ENCODE results near the gene GLIPR1L1. TPM values are rescaled to one million over a fixed set of nuclear protein-coding genes. Genes with fewer than 3 reads are reported as not detected.

GLIPR1L1 gene
- total RNA-seq, 3 donors from 2014 or later (not counting 1 experiment from before 2014, with no cell fraction given): not detected

DNA sequence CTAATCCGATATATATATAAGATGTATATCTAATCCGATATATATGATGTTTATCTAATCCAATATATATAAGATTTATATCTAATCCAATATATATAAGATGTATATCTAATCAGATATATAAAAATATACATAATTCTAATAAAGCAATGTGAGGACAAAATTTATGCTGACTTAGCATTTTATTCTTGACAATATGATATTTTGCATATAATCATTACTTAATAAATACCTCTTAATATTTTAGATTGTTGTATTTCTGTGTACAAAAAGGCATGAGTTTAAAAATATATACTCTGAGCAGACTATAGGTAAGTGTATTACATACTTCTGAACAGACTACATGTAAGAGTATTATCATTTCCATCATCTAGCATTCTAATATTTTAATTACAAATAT, 75.4 kb downstream of the GLIPR1L1 start:
- no CpG with 5 or more reads among the region's 2 CpGs for WGBS (ENCODE audit: insufficient coverage)
- H3K9me3 Mint-ChIP-seq: no peaks in the 10 kb centered on the region
- DNase-seq: no peak
- H3K4me1 ChIP-seq (ENCODE audit: control insufficient read depth, insufficient read depth, low read length): no peaks in the 10 kb centered on the region
- no peaks in the 10 kb centered on the region for H3K4me1 Mint-ChIP-seq
- H3K27ac ChIP-seq (ENCODE audit: low read length): no peak overlapping the region
- no peak overlapping the region for H3K27ac Mint-ChIP-seq
- no peak overlapping the region for H3K4me3 Mint-ChIP-seq
- no peaks in the 10 kb centered on the region for H3K9me3 ChIP-seq (ENCODE audit: control insufficient read depth, insufficient read depth, low read length)
- H3K4me3 ChIP-seq (ENCODE audit: low read length): no peak overlapping the region
- no peaks in the 10 kb centered on the region for H3K36me3 ChIP-seq (ENCODE audit: control insufficient read depth, insufficient read depth, low read length)
- no peaks in the 10 kb centered on the region for H3K27me3 ChIP-seq (ENCODE audit: control insufficient read depth, insufficient read depth, low read length)
- intact Hi-C loops (cut with micrococcal nuclease): no loop called here
- no peaks in the 10 kb centered on the region for H3K36me3 Mint-ChIP-seq
- TF ChIP-seq, protein P1, sequence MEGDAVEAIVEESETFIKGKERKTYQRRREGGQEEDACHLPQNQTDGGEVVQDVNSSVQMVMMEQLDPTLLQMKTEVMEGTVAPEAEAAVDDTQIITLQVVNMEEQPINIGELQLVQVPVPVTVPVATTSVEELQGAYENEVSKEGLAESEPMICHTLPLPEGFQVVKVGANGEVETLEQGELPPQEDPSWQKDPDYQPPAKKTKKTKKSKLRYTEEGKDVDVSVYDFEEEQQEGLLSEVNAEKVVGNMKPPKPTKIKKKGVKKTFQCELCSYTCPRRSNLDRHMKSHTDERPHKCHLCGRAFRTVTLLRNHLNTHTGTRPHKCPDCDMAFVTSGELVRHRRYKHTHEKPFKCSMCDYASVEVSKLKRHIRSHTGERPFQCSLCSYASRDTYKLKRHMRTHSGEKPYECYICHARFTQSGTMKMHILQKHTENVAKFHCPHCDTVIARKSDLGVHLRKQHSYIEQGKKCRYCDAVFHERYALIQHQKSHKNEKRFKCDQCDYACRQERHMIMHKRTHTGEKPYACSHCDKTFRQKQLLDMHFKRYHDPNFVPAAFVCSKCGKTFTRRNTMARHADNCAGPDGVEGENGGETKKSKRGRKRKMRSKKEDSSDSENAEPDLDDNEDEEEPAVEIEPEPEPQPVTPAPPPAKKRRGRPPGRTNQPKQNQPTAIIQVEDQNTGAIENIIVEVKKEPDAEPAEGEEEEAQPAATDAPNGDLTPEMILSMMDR (IDR thresholded peaks at IDR 0.05): no peak
- H3K27me3 Mint-ChIP-seq (ENCODE audit: low read depth in 2 of 2): peaks cover 0 to 3% of the 10 kb centered on the region in 2 donors
- ATAC-seq: no peak

GRCh38 chr12:75414671-75415070, 80.2 kb downstream of the GLIPR1L1 start:
- H3K4me3 Mint-ChIP-seq: no peak overlapping the region
- Histone ChIP-seq H3K4me1 (ENCODE audit: control insufficient read depth, insufficient read depth, low read length) (no peaks in the 10 kb centered on the region), H3K4me3 (ENCODE audit: low read length) (no peak overlapping the region), H3K36me3 (ENCODE audit: control insufficient read depth, insufficient read depth, low read length) (no peaks in the 10 kb centered on the region), H3K27ac (ENCODE audit: low read length) (no peak overlapping the region), H3K27me3 (ENCODE audit: control insufficient read depth, insufficient read depth, low read length) (no peaks in the 10 kb centered on the region), H3K9me3 (ENCODE audit: control insufficient read depth, insufficient read depth, low read length) (no peaks in the 10 kb centered on the region)
- no peaks in the 10 kb centered on the region for H3K4me1 Mint-ChIP-seq
- no CpG with 5 or more reads among the region's 1 CpG for WGBS (ENCODE audit: insufficient coverage)
- DNase-seq (no peak), ATAC-seq (no peak)
- H3K36me3 Mint-ChIP-seq: no peaks in the 10 kb centered on the region
- no peak overlapping the region for H3K27ac Mint-ChIP-seq
- H3K27me3 Mint-ChIP-seq (ENCODE audit: low read depth in 2 of 2): peaks cover 0 to 7% of the 10 kb centered on the region in 2 donors
- intact Hi-C loops (cut with micrococcal nuclease): no loop called here
- TF ChIP-seq, protein P1 (IDR thresholded peaks at IDR 0.05): no peak
- no peaks in the 10 kb centered on the region for H3K9me3 Mint-ChIP-seq

- Histone ChIP-seq H3K9me3 (ENCODE audit: control insufficient read depth, insufficient read depth, low read length) (no peaks in the 10 kb centered on the region), H3K27ac (ENCODE audit: low read length) (no peak overlapping the region), H3K36me3 (ENCODE audit: control insufficient read depth, insufficient read depth, low read length) (no peaks in the 10 kb centered on the region), H3K27me3 (ENCODE audit: control insufficient read depth, insufficient read depth, low read length) (no peaks in the 10 kb centered on the region), H3K4me1 (ENCODE audit: control insufficient read depth, insufficient read depth, low read length) (no peaks in the 10 kb centered on the region), H3K4me3 (ENCODE audit: low read length) (no peak overlapping the region)
- 97% methylated on average over 2 of the region's 2 CpGs for WGBS (ENCODE audit: insufficient coverage)
- Mint-ChIP-seq H3K9me3 (no peaks in the 10 kb centered on the region), H3K4me3 (no peak overlapping the region), H3K4me1 (no peaks in the 10 kb centered on the region), H3K27me3 (ENCODE audit: low read depth in 2 of 2) (peaks cover 0 to 5% of the 10 kb centered on the region in 2 donors), H3K36me3 (peaks cover 6% of the 10 kb centered on the region), H3K27ac (no peak overlapping the region)
- ATAC-seq (no peak), DNase-seq (no peak)
- TF ChIP-seq, protein P1 (IDR thresholded peaks at IDR 0.05): no peak
- intact Hi-C loops (cut with micrococcal nuclease): no loop called here
Observed at GRCh38 chr12:75419841-75420240, 85.4 kb downstream of the GLIPR1L1 start.

Other genes with a start within 250 kb of the GLIPR1L1 start
- gene KCNC2, start 124.8 kb upstream of the GLIPR1L1 start, total RNA-seq: not detected
- gene CAPS2, start 4.3 kb upstream of the GLIPR1L1 start, total RNA-seq: 1 to 10 TPM; 9.2 to 9.6 (median 9.5) TPM
- 1 to 10 TPM in 2 of 3 donors, under 1 TPM in 1; 0.75 to 1.7 (median 1.6) TPM for gene GLIPR1L2, start 56.4 kb downstream of the GLIPR1L1 start, total RNA-seq
- 100 to 1,000 TPM; 106 to 120 (median 115) TPM for gene GLIPR1, start 146.1 kb downstream of the GLIPR1L1 start, total RNA-seq
- 100 to 1,000 TPM; 101 to 112 (median 106) TPM for gene KRR1, start 176.9 kb downstream of the GLIPR1L1 start, total RNA-seq